OCI-LY3 (cell line): Measurements from ENCODE around the gene MTFMT.

Experiments
- H2AFZ ChIP-seq: fragments of 200-600, 300-600 bp; shearing (Covaris generic); 2 replicates; pipeline ENCODE4 v1.6.0; 2014; ENCODE audit warnings: antibody characterized with exemption, low read depth, low read length
- H3K27ac ChIP-seq: fragments of 200-600, 300-600 bp; sonication (generic); 2 replicates; pipeline ENCODE4 v1.5.1; 2014; ENCODE audit warnings: mild to moderate bottlenecking, low read length, moderate library complexity, mixed read lengths
- H3K27me3 ChIP-seq: fragments of 200-600, 300-600 bp; sonication (generic); 2 replicates; pipeline ENCODE4 v1.6.1; 2014; ENCODE audit warnings: low read depth, low read length, mixed read lengths
- H3K36me3 ChIP-seq: fragments of 200-600, 300-600 bp; sonication (generic); replicated peaks from 2 replicates; pipeline ENCODE3; 2014; ENCODE audit warnings: low read depth, low read length, mixed read lengths
- H3K4me1 ChIP-seq: fragments of 300-600, 200-600 bp; sonication (generic); 2 replicates; pipeline ENCODE4 v1.6.1; 2014; ENCODE audit warnings: low read length, mixed read lengths
- H3K4me2 ChIP-seq: fragments of 200-600, 300-600 bp; sonication (generic); 2 replicates; pipeline ENCODE4 v1.6.1; 2014; ENCODE audit warnings: low read length, mixed read lengths
- H3K4me3 ChIP-seq: fragments of 300-600, 200-600 bp; sonication (generic); 2 replicates; pipeline ENCODE4 v1.5.1; 2014; ENCODE audit warnings: antibody characterized with exemption, mild to moderate bottlenecking, low read length, moderate library complexity
- H3K79me2 ChIP-seq: fragments of 300-600, 200-600 bp; shearing (Covaris generic); 2 replicates; pipeline ENCODE4 v1.6.1; 2014; ENCODE audit warnings: mild to moderate bottlenecking, low read length, mixed read lengths
- H3K9ac ChIP-seq: fragments of 300-600, 200-600 bp; shearing (Covaris generic); 2 replicates; pipeline ENCODE4 v1.6.0; 2014; ENCODE audit warnings: mild to moderate bottlenecking, low read length, moderate library complexity
- H3K9me3 ChIP-seq: fragments of 200-600, 300-600 bp; shearing (Covaris generic); 2 replicates; pipeline ENCODE4 v1.6.1; 2014; ENCODE audit warnings: low read length, mixed read lengths; ENCODE audit not compliant: insufficient read depth
- H4K20me1 ChIP-seq: fragments of 200-600, 300-600 bp; sonication (generic); 2 replicates; pipeline ENCODE4 v1.6.1; 2016; ENCODE audit warnings: low read length, mixed read lengths; ENCODE audit not compliant: insufficient read depth
- EZH2phosphoT487 ChIP-seq: fragments of 200-600 bp; shearing (Covaris generic); IDR thresholded peaks from 2 replicates; pipeline ENCODE4 v1.6.1; 2018; ENCODE audit warnings: antibody characterized with exemption, mixed run types, low read depth
- TF ChIP-seq, protein P1 (sequence below): fragments of 200-600, 300-600 bp; sonication (generic); IDR thresholded peaks from 2 replicates; pipeline ENCODE4 v1.5.1; 2014; ENCODE audit warnings: antibody characterized with exemption, low read length, low read depth

The MTFMT gene

GRCh38 chr15:64997745-64998375 is 31.6 kb downstream of the MTFMT start:
- no peak for TF ChIP-seq EZH2phosphoT487
- TF ChIP-seq, protein P1, sequence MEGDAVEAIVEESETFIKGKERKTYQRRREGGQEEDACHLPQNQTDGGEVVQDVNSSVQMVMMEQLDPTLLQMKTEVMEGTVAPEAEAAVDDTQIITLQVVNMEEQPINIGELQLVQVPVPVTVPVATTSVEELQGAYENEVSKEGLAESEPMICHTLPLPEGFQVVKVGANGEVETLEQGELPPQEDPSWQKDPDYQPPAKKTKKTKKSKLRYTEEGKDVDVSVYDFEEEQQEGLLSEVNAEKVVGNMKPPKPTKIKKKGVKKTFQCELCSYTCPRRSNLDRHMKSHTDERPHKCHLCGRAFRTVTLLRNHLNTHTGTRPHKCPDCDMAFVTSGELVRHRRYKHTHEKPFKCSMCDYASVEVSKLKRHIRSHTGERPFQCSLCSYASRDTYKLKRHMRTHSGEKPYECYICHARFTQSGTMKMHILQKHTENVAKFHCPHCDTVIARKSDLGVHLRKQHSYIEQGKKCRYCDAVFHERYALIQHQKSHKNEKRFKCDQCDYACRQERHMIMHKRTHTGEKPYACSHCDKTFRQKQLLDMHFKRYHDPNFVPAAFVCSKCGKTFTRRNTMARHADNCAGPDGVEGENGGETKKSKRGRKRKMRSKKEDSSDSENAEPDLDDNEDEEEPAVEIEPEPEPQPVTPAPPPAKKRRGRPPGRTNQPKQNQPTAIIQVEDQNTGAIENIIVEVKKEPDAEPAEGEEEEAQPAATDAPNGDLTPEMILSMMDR = no peak
- Histone ChIP-seq H3K9ac (no peak overlapping the region), H3K4me1 (no peaks in the 10 kb centered on the region), H3K27ac (no peak overlapping the region), H3K4me2 (no peak overlapping the region), H3K79me2 (no peaks in the 10 kb centered on the region), H3K36me3 (no peaks in the 10 kb centered on the region), H3K27me3 (no peaks in the 10 kb centered on the region), H3K9me3 (no peaks in the 10 kb centered on the region), H2AFZ (no peak overlapping the region), H3K4me3 (no peak overlapping the region), H4K20me1 (no peaks in the 10 kb centered on the region)

GRCh38 chr15:64997066-64997465 is 32.4 kb downstream of the MTFMT start:
- TF ChIP-seq, protein P1 = no peak
- no peak for TF ChIP-seq EZH2phosphoT487
- Histone ChIP-seq H3K27me3 (no peaks in the 10 kb centered on the region), H2AFZ (no peak overlapping the region), H3K9me3 (no peaks in the 10 kb centered on the region), H3K9ac (no peak overlapping the region), H3K4me3 (no peak overlapping the region), H3K4me2 (no peak overlapping the region), H3K79me2 (no peaks in the 10 kb centered on the region), H4K20me1 (no peaks in the 10 kb centered on the region), H3K36me3 (no peaks in the 10 kb centered on the region), H3K27ac (no peak overlapping the region), H3K4me1 (no peaks in the 10 kb centered on the region)

GRCh38 chr15:64993290-64993689 is 36.1 kb downstream of the MTFMT start:
- H3K4me1 ChIP-seq = peaks cover 12% of the 10 kb centered on the region
- H3K4me3 ChIP-seq = no peak overlapping the region
- no peak for TF ChIP-seq EZH2phosphoT487

GRCh38 chr15:64991536-64992135 is 37.8 kb downstream of the MTFMT start:
- no peak for TF ChIP-seq EZH2phosphoT487
- TF ChIP-seq, protein P1 = no peak
- Histone ChIP-seq H3K27ac (no peak overlapping the region), H4K20me1 (no peaks in the 10 kb centered on the region)

More at GRCh38 chr15:64993290-64993689, 36.1 kb downstream of the MTFMT start:
- Histone ChIP-seq H2AFZ (0 out of 2 replicates have a peak overlapping the region, but pooled peaks have one; percentile 14), H3K27ac (no peak overlapping the region), H3K9me3 (no peaks in the 10 kb centered on the region), H3K79me2 (peaks cover 14% of the 10 kb centered on the region), H3K4me2 (no peak overlapping the region), H3K36me3 (peaks cover 1% of the 10 kb centered on the region), H3K9ac (no peak overlapping the region), H3K27me3 (no peaks in the 10 kb centered on the region), H4K20me1 (no peaks in the 10 kb centered on the region)

More at GRCh38 chr15:64991536-64992135, 37.8 kb downstream of the MTFMT start:
- Histone ChIP-seq H3K36me3 (peaks cover 11% of the 10 kb centered on the region), H3K4me1 (peaks cover 14% of the 10 kb centered on the region), H3K27me3 (no peaks in the 10 kb centered on the region), H2AFZ (no peak overlapping the region), H3K9me3 (no peaks in the 10 kb centered on the region), H3K79me2 (peaks cover 30% of the 10 kb centered on the region), H3K4me2 (no peak overlapping the region), H3K4me3 (no peak overlapping the region), H3K9ac (no peak overlapping the region)
